SU-DHL-6 (cell line): ENCODE measurements around the gene MTG1.

ENCODE experiments used
- H2AFZ ChIP-seq: fragments of 200-600 bp; sonication (generic); 2 replicates; pipeline ENCODE4 v1.6.1; 2014; ENCODE audit warnings: low read depth, mild to moderate bottlenecking, moderate library complexity, mixed read lengths, antibody characterized with exemption, low read length; ENCODE audit not compliant: severe bottlenecking
- H3F3A ChIP-seq: fragments of 200-600 bp; shearing (Covaris generic); 2 replicates; pipeline ENCODE4 v1.6.0; 2016; ENCODE audit warnings: antibody characterized with exemption, mild to moderate bottlenecking; ENCODE audit not compliant: insufficient read depth
- H3K27ac ChIP-seq: fragments of 200-600 bp; sonication (generic); 2 replicates; pipeline ENCODE4 v1.5.1; 2016; ENCODE audit warnings: low read depth, mild to moderate bottlenecking, low read length, moderate library complexity, mixed read lengths
- H3K27me3 ChIP-seq: fragments of 200-600 bp; sonication (generic), shearing (Covaris generic); 2 replicates; pipeline ENCODE4 v1.6.0; 2014; ENCODE audit warnings: mild to moderate bottlenecking, low read length
- H3K36me3 ChIP-seq: fragments of 200-600 bp; sonication (generic); 2 replicates; pipeline ENCODE4 v1.6.1; 2014; ENCODE audit warnings: mild to moderate bottlenecking, low read length, mixed read lengths
- H3K4me2 ChIP-seq: fragments of 300-600, 200-600 bp; shearing (Covaris generic), sonication (generic); 2 replicates; pipeline ENCODE4 v1.6.0; 2014; ENCODE audit warnings: low read length, low read depth, mild to moderate bottlenecking; ENCODE audit not compliant: poor library complexity, severe bottlenecking
- H3K4me3 ChIP-seq: fragments of 200-600 bp; sonication (generic); 2 replicates; pipeline ENCODE4 v1.5.1; 2014; ENCODE audit warnings: antibody characterized with exemption, low read length, mild to moderate bottlenecking, mixed read lengths; ENCODE audit not compliant: insufficient read depth, poor library complexity, severe bottlenecking
- H3K79me2 ChIP-seq: fragments of 200-600 bp; sonication (generic); 2 replicates; pipeline ENCODE4 v1.6.1; 2014; ENCODE audit warnings: mild to moderate bottlenecking, low read length, moderate library complexity; ENCODE audit not compliant: insufficient read depth
- H3K9ac ChIP-seq: fragments of 200-600 bp; sonication (generic); 2 replicates; pipeline ENCODE4 v1.7.0; 2014; ENCODE audit warnings: mild to moderate bottlenecking, low read length
- H3K9me2 ChIP-seq: fragments of 200-600 bp; sonication (generic); replicated peaks from 2 replicates; pipeline ENCODE4 v1.6.1; 2014; ENCODE audit warnings: low read length; ENCODE audit not compliant: insufficient read depth
- H3K9me3 ChIP-seq: fragments of 200-600 bp; sonication (generic); 2 replicates; pipeline ENCODE4 v1.6.1; 2014; ENCODE audit warnings: low read length, mixed read lengths; ENCODE audit not compliant: insufficient read depth
- H4K20me1 ChIP-seq: fragments of 200-600 bp; sonication (generic); 2 replicates; pipeline ENCODE4 v1.6.1; 2014; ENCODE audit warnings: low read depth, mild to moderate bottlenecking, antibody characterized with exemption, low read length, moderate library complexity, mixed read lengths
- EZH2phosphoT487 ChIP-seq: fragments of 200-600 bp; sonication (generic), shearing (Covaris generic); conservative IDR thresholded peaks from 2 replicates; pipeline ENCODE4 v1.6.1; 2018; ENCODE audit warnings: mild to moderate bottlenecking, antibody characterized with exemption, low read length, moderate library complexity, mixed read lengths
- TF ChIP-seq, protein P1 (sequence below): fragments of 200-600 bp; sonication (generic); IDR thresholded peaks from one replicate; pipeline ENCODE4 v1.5.1; 2017; ENCODE audit warnings: antibody characterized with exemption, mild to moderate bottlenecking, low read length, moderate library complexity; ENCODE audit not compliant: insufficient read depth, poor library complexity, severe bottlenecking

The MTG1 gene

DNA sequence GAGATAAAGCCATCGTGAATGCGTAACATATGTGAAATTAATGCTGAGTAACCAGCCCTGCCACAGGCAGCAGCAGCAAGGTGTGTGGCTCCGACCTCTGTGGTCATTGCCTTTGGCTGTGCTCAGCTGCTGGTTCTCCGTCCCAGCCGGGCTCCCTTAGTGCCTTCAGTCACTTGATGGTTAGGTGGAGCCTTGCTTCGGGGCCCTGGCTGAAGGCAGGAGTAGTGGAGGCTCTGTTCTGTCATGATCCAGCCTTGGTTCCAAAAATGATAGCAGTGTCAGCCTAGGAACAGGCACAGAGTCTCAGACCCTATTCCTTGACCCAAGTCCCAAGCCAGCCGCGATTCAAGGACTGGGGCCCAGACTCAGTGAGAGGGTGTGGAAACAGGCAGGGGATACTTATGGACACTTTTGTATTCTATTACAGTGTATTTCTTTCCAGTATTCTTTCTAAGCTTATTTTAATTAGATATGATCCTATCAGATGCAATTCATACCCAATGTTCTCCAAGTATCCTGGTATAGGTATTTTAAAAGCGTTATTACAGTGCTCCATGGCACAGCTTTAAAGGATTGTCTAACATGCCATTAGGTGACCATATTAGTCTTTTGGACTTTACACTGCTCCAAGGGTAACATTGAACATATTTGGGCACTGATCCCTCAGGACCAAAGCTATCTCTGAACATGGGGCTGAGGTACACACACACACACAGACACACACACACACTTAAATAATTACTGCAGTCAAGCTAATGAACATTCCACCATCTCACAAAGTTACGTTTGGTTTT, 68.8 kb downstream of the MTG1 start:
- Histone ChIP-seq H3K9me3 (no peaks in the 10 kb centered on the region), H4K20me1 (no peaks in the 10 kb centered on the region), H3K4me2 (no peak overlapping the region), H3K79me2 (no peaks in the 10 kb centered on the region), H3K27ac (no peak overlapping the region), H3F3A (no peaks in the 10 kb centered on the region), H3K9ac (no peak overlapping the region), H3K4me3 (no peak overlapping the region), H3K27me3 (no peaks in the 10 kb centered on the region), H2AFZ (no peak overlapping the region), H3K36me3 (no peaks in the 10 kb centered on the region), H3K9me2 (no peaks in the 10 kb centered on the region)
- no peak for TF ChIP-seq EZH2phosphoT487
- TF ChIP-seq, protein P1, sequence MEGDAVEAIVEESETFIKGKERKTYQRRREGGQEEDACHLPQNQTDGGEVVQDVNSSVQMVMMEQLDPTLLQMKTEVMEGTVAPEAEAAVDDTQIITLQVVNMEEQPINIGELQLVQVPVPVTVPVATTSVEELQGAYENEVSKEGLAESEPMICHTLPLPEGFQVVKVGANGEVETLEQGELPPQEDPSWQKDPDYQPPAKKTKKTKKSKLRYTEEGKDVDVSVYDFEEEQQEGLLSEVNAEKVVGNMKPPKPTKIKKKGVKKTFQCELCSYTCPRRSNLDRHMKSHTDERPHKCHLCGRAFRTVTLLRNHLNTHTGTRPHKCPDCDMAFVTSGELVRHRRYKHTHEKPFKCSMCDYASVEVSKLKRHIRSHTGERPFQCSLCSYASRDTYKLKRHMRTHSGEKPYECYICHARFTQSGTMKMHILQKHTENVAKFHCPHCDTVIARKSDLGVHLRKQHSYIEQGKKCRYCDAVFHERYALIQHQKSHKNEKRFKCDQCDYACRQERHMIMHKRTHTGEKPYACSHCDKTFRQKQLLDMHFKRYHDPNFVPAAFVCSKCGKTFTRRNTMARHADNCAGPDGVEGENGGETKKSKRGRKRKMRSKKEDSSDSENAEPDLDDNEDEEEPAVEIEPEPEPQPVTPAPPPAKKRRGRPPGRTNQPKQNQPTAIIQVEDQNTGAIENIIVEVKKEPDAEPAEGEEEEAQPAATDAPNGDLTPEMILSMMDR, result no peak

GRCh38 chr10:133464582-133465031, 70.7 kb downstream of the MTG1 start:
- Histone ChIP-seq H2AFZ (no peak overlapping the region), H3K79me2 (no peaks in the 10 kb centered on the region), H3K4me3 (no peak overlapping the region), H3K4me2 (no peak overlapping the region), H3K9me2 (no peaks in the 10 kb centered on the region), H3K36me3 (no peaks in the 10 kb centered on the region), H3K27ac (no peak overlapping the region), H4K20me1 (no peaks in the 10 kb centered on the region), H3F3A (no peaks in the 10 kb centered on the region), H3K9me3 (no peaks in the 10 kb centered on the region), H3K9ac (no peak overlapping the region), H3K27me3 (no peaks in the 10 kb centered on the region)
- TF ChIP-seq EZH2phosphoT487, result no peak
- TF ChIP-seq, protein P1, result no peak

GRCh38 chr10:133465191-133465949, 71.4 kb downstream of the MTG1 start:
- Histone ChIP-seq H3K79me2 (no peaks in the 10 kb centered on the region), H3K27ac (no peak overlapping the region), H3K36me3 (no peaks in the 10 kb centered on the region), H3K9ac (no peak overlapping the region), H3K9me2 (no peaks in the 10 kb centered on the region), H4K20me1 (no peaks in the 10 kb centered on the region), H3K4me3 (no peak overlapping the region), H2AFZ (no peak overlapping the region), H3K27me3 (no peaks in the 10 kb centered on the region), H3K4me2 (no peak overlapping the region), H3K9me3 (no peaks in the 10 kb centered on the region), H3F3A (no peaks in the 10 kb centered on the region)
- no peak for TF ChIP-seq EZH2phosphoT487
- TF ChIP-seq, protein P1, result no peak
